Mesothelial cell of epicardium (in vitro differentiated cells): ENCODE results near the gene CNN2. TPM values are rescaled to one million over a fixed set of nuclear protein-coding genes. Genes with fewer than 3 reads are reported as not detected.

ENCODE experiments used
- DNase-seq, 2 experiments: peaks; one replicate each; pipeline ENCODE4 v3.0.0; 2021; ENCODE audit warnings: low spot score in 2 of 2; ENCODE audit not compliant: unreplicated experiment in 2 of 2
- H3K27ac Mint-ChIP-seq: 2 replicates; pipeline ENCODE4 v1.8.0; 2021; ENCODE audit warnings: mixed read lengths
- H3K27me3 Mint-ChIP-seq: 2 replicates; pipeline ENCODE4 v1.8.0; 2021; ENCODE audit warnings: low read depth, mixed read lengths
- H3K36me3 Mint-ChIP-seq: 2 replicates; pipeline ENCODE4 v1.8.0; 2021; ENCODE audit warnings: mixed read lengths
- H3K4me1 Mint-ChIP-seq: 2 replicates; pipeline ENCODE4 v1.8.0; 2021; ENCODE audit warnings: mixed read lengths
- H3K4me3 Mint-ChIP-seq: 2 replicates; pipeline ENCODE4 v1.8.0; 2021; ENCODE audit warnings: mild to moderate bottlenecking, moderate library complexity, mixed read lengths
- H3K9me3 Mint-ChIP-seq: 2 replicates; pipeline ENCODE4 v1.8.0; 2021; ENCODE audit warnings: mixed read lengths
- CTCF ChIP-seq: fragments of 200-600 bp; sonication (generic); IDR thresholded peaks from one replicate; pipeline ENCODE4 v1.5.0; 2021; ENCODE audit warnings: antibody characterized with exemption; ENCODE audit not compliant: unreplicated experiment
- total RNA-seq: library from RNA; stranded (reverse); gene quantifications from 3 replicates; pipeline ENCODE4 v1.2.1, GENCODE V29; 2021

Gene CNN2
- total RNA-seq, 1 donor from 2014 or later, result 501 TPM

GRCh38 chr19:1085053-1085658, 58.7 kb downstream of the CNN2 start:
- Mint-ChIP-seq H3K9me3 (no peaks in the 10 kb centered on the region), H3K4me3 (no peak overlapping the region), H3K4me1 (no peaks in the 10 kb centered on the region), H3K27me3 (no peaks in the 10 kb centered on the region), H3K27ac (no peak overlapping the region), H3K36me3 (peaks cover 5% of the 10 kb centered on the region)
- DNase-seq, result no peak
- no peak for TF ChIP-seq CTCF

- Mint-ChIP-seq H3K4me3 (no peak overlapping the region), H3K4me1 (no peaks in the 10 kb centered on the region), H3K9me3 (no peaks in the 10 kb centered on the region), H3K27me3 (no peaks in the 10 kb centered on the region), H3K36me3 (peaks cover 5% of the 10 kb centered on the region), H3K27ac (no peak overlapping the region)
- no peak for DNase-seq
- no peak for TF ChIP-seq CTCF
Measured at GRCh38 chr19:1085676-1086442, 59.5 kb downstream of the CNN2 start.

- H3K36me3 Mint-ChIP-seq, result peaks cover 5% of the 10 kb centered on the region
- H3K4me1 Mint-ChIP-seq, result no peaks in the 10 kb centered on the region
- DNase-seq, result no peak
- H3K4me3 Mint-ChIP-seq, result no peak overlapping the region
- H3K27ac Mint-ChIP-seq, result no peak overlapping the region
- H3K9me3 Mint-ChIP-seq, result no peaks in the 10 kb centered on the region
- no peak for TF ChIP-seq CTCF
- no peaks in the 10 kb centered on the region for H3K27me3 Mint-ChIP-seq
Measured at GRCh38 chr19:1086613-1087012, 60.2 kb downstream of the CNN2 start.

GRCh38 chr19:1087813-1088415, 61.5 kb downstream of the CNN2 start:
- no peak for DNase-seq
- no peaks in the 10 kb centered on the region for H3K9me3 Mint-ChIP-seq
- no peak for TF ChIP-seq CTCF
- H3K4me3 Mint-ChIP-seq, result no peak overlapping the region
- H3K36me3 Mint-ChIP-seq, result peaks cover 5% of the 10 kb centered on the region
- H3K4me1 Mint-ChIP-seq, result no peaks in the 10 kb centered on the region
- no peaks in the 10 kb centered on the region for H3K27me3 Mint-ChIP-seq
- H3K27ac Mint-ChIP-seq, result no peak overlapping the region

- Mint-ChIP-seq H3K27me3 (no peaks in the 10 kb centered on the region), H3K27ac (no peak overlapping the region), H3K4me3 (no peak overlapping the region), H3K9me3 (no peaks in the 10 kb centered on the region), H3K36me3 (peaks cover 5% of the 10 kb centered on the region), H3K4me1 (peaks cover 5% of the 10 kb centered on the region)
- TF ChIP-seq CTCF, result no peak
- DNase-seq, result no peak
Measured at GRCh38 chr19:1088416-1089010, 62.1 kb downstream of the CNN2 start.

Other genes with a start within 250 kb of the CNN2 start
- gene PTBP1, start 229.2 kb upstream of the CNN2 start, total RNA-seq, result 447 to 482 TPM (median 459 TPM) in 3 replicates
- 140 to 162 TPM (median 152 TPM) in 3 replicates for gene PLPPR3, start 204.7 kb upstream of the CNN2 start, total RNA-seq
- gene AZU1, start 198.8 kb upstream of the CNN2 start, total RNA-seq, result 6.4 to 7.1 TPM (median 6.7 TPM) in 3 replicates
- gene PRTN3, start 185.6 kb upstream of the CNN2 start, total RNA-seq, result 0.23 TPM in 1 of 3 replicates, not detected in the others
- not detected in 3 replicates for gene ELANE, start 174.3 kb upstream of the CNN2 start, total RNA-seq
- 3.2 to 3.5 TPM (median 3.4 TPM) in 3 replicates for gene CFD, start 166.9 kb upstream of the CNN2 start, total RNA-seq
- 79.8 to 87.8 TPM (median 80.0 TPM) in 3 replicates for gene MED16, start 133.4 kb upstream of the CNN2 start, total RNA-seq
- not detected in 3 replicates for gene RNU6-9, start 133.1 kb upstream of the CNN2 start, total RNA-seq
- gene R3HDM4, start 113.4 kb upstream of the CNN2 start, total RNA-seq, result 47.4 to 50.5 TPM (median 49.5 TPM) in 3 replicates
- gene KISS1R, start 109.3 kb upstream of the CNN2 start, total RNA-seq, result 1.0 to 1.5 TPM (median 1.1 TPM) in 3 replicates
- gene ARID3A, start 100.6 kb upstream of the CNN2 start, total RNA-seq, result 65.9 to 72.4 TPM (median 70.6 TPM) in 3 replicates
- 59.3 to 65.2 TPM (median 59.4 TPM) in 3 replicates for gene WDR18, start 42.3 kb upstream of the CNN2 start, total RNA-seq
- 0.29 to 0.36 TPM (median 0.34 TPM) in 3 replicates for gene GRIN3B, start 26.2 kb upstream of the CNN2 start, total RNA-seq
- gene TMEM259, start 5.5 kb upstream of the CNN2 start, total RNA-seq, result 232 to 245 TPM (median 242 TPM) in 3 replicates
- not detected in 3 replicates for gene RNU6-2, start 5.1 kb upstream of the CNN2 start, total RNA-seq
- 18.0 to 22.5 TPM (median 20.1 TPM) in 3 replicates for gene ABCA7, start 13.5 kb downstream of the CNN2 start, total RNA-seq
- gene ARHGAP45, start 40.6 kb downstream of the CNN2 start, total RNA-seq, result 2.4 to 3.8 TPM (median 3.2 TPM) in 3 replicates
- gene POLR2E, start 68.8 kb downstream of the CNN2 start, total RNA-seq, result 137 to 145 TPM (median 143 TPM) in 3 replicates
- 190 to 208 TPM (median 201 TPM) in 3 replicates for gene GPX4, start 77.4 kb downstream of the CNN2 start, total RNA-seq
- gene SBNO2, start 147.7 kb downstream of the CNN2 start, total RNA-seq, result 48.5 to 56.1 TPM (median 53.0 TPM) in 3 replicates
- 71.7 to 73.0 TPM (median 71.8 TPM) in 3 replicates for gene STK11, start 179.2 kb downstream of the CNN2 start, total RNA-seq
- 9.0 to 10.4 TPM (median 9.2 TPM) in 3 replicates for gene CBARP, start 211.4 kb downstream of the CNN2 start, total RNA-seq
- 105 to 115 TPM (median 108 TPM) in 3 replicates for gene ATP5F1D, start 215.1 kb downstream of the CNN2 start, total RNA-seq
- gene MIDN, start 222.0 kb downstream of the CNN2 start, total RNA-seq, result 168 to 177 TPM (median 172 TPM) in 3 replicates
- 659 to 674 TPM (median 670 TPM) in 3 replicates for gene CIRBP, start 242.7 kb downstream of the CNN2 start, total RNA-seq
- gene FAM174C, start 248.9 kb downstream of the CNN2 start, total RNA-seq, result 24.4 to 25.8 TPM (median 25.5 TPM) in 3 replicates